PC-3 (cell line): ENCODE data around the gene SEPTIN10. TPM values are rescaled to one million over a fixed set of nuclear protein-coding genes. Genes with fewer than 3 reads are reported as not detected.
A peak's percentile ranks its signal among the peaks of the same experiment; 100 is the strongest.

Experiments
- ATAC-seq: fragments of 200-7000 bp; cut with Tn5 transposase; 2 replicates; pipeline ENCODE4 v1.9.1; 2020; ENCODE audit warnings: mild to moderate bottlenecking, moderate library complexity
- BruUV-seq: library from RNA; stranded (reverse); fragments of 400-500 nt; replicated peaks from 2 replicates; lab custom pipeline; 2021; lab: Mats Ljungman, UMichigan
- CTCF ChIA-PET: fragments of 300-600 bp; sonication (Branson Sonifier 250); formaldehyde crosslinking; loops from one replicate; lab custom pipeline; 2022; ENCODE audit warnings: antibody characterized with exemption; lab: Charles Lee
- POLR2A ChIA-PET: fragments of 300-600 bp; sonication (Branson Sonifier 250); formaldehyde crosslinking; loops from one replicate; lab custom pipeline; 2022; ENCODE audit warnings: antibody characterized with exemption; ENCODE audit not compliant: unreplicated experiment; lab: Charles Lee
- DNase-seq: peaks from one replicate; pipeline ENCODE4 v3.0.0-alpha.2; 2015
- H2AFZ ChIP-seq: fragments of 300-600 bp; sonication (generic); 2 replicates; pipeline ENCODE4 v1.6.0; 2016; ENCODE audit warnings: antibody characterized with exemption, low read length
- H3F3A ChIP-seq: fragments of 300-600 bp; sonication (generic); one replicate; pipeline ENCODE4 v1.6.0; 2017; ENCODE audit warnings: antibody characterized with exemption, low read length, control low read depth, mild to moderate bottlenecking; ENCODE audit not compliant: unreplicated experiment
- H3K27ac ChIP-seq: fragments of 300-600 bp; sonication (generic); 2 replicates; pipeline ENCODE4 v1.5.1; 2016; ENCODE audit warnings: mild to moderate bottlenecking, low read length
- H3K27me3 ChIP-seq: fragments of 300-600 bp; sonication (generic); 2 replicates; pipeline ENCODE4 v1.6.1; 2016; ENCODE audit warnings: low read length, mixed read lengths
- H3K36me3 ChIP-seq: fragments of 300-600 bp; sonication (generic); 2 replicates; pipeline ENCODE4 v1.6.1; 2016; ENCODE audit warnings: low read depth, mixed run types, low read length, mixed read lengths
- H3K4me1 ChIP-seq: fragments of 300-600 bp; sonication (generic); 2 replicates; pipeline ENCODE4 v1.5.1; 2016; ENCODE audit warnings: low read length; ENCODE audit not compliant: insufficient read depth
- H3K4me2 ChIP-seq: fragments of 300-600 bp; sonication (generic); 2 replicates; pipeline ENCODE4 v1.6.0; 2016; ENCODE audit warnings: low read length
- H3K4me3 ChIP-seq: fragments of 300-600 bp; sonication (generic); 2 replicates; pipeline ENCODE4 v1.5.1; 2016; ENCODE audit warnings: mild to moderate bottlenecking, low read length, mixed read lengths
- H3K79me2 ChIP-seq: fragments of 300-600 bp; sonication (generic); 2 replicates; pipeline ENCODE4 v1.6.1; 2017; ENCODE audit warnings: low read length, mixed read lengths
- H3K9ac ChIP-seq: fragments of 300-600 bp; sonication (generic); 2 replicates; pipeline ENCODE4 v1.6.0; 2016; ENCODE audit warnings: mild to moderate bottlenecking, low read length
- H3K9me2 ChIP-seq: fragments of 300-600 bp; sonication (generic); replicated peaks from 2 replicates; pipeline ENCODE4 v1.6.1; 2016; ENCODE audit warnings: mixed run types, low read length, mixed read lengths
- H3K9me3 ChIP-seq: fragments of 300-600 bp; sonication (generic); 2 replicates; pipeline ENCODE4 v1.6.1; 2016; ENCODE audit warnings: low read length, mixed read lengths
- H4K20me1 ChIP-seq: fragments of 300-600 bp; sonication (generic); 2 replicates; pipeline ENCODE4 v1.6.1; 2016; ENCODE audit warnings: low read length, mixed read lengths
- CTCF ChIP-seq: fragments of 300-600 bp; sonication (generic); conservative IDR thresholded peaks from 2 replicates; pipeline ENCODE4 v1.5.1; 2017; ENCODE audit warnings: antibody characterized with exemption, low read depth, mild to moderate bottlenecking, low read length
- EZH2 ChIP-seq: fragments of 300-600 bp; sonication (generic); IDR thresholded peaks from one replicate; pipeline ENCODE4 v1.6.1; 2017; ENCODE audit warnings: antibody characterized with exemption, mild to moderate bottlenecking, low read length; ENCODE audit not compliant: unreplicated experiment
- EZH2phosphoT487 ChIP-seq: fragments of 300-600 bp; sonication (generic); IDR thresholded peaks from 2 replicates; pipeline ENCODE4 v1.6.1; 2018; ENCODE audit warnings: mild to moderate bottlenecking, antibody characterized with exemption, low read length, borderline replicate concordance
- intact Hi-C: fragments of 100-400 bp; cut with micrococcal nuclease; formaldehyde crosslinking; loops from 2 replicates; pipeline ENCODE4 v1.9.0; 2023
- total RNA-seq: library from RNA; depleted of rRNA; stranded (reverse); fragments of >200 nt; gene quantifications from 2 replicates; pipeline ENCODE4 v1.2.3, GENCODE V29; 2014

The SEPTIN10 gene
- total RNA-seq, 1 experiment from 2014 or later: 36.1 TPM

- H3K36me3 ChIP-seq: no peaks in the 10 kb centered on the region
- no peaks in the 10 kb centered on the region for H3K9me3 ChIP-seq
- no peak overlapping the region for H3K9ac ChIP-seq
- intact Hi-C loops: loop anchor here (5.0 to 10.0 kb wide), 2 partner anchors 167 to 644 kb away; no protein-coding TSS in a partner anchor
- ATAC-seq: no peak
- no peaks in the 10 kb centered on the region for H3K27me3 ChIP-seq
- no peaks in the 10 kb centered on the region for H3F3A ChIP-seq
- peaks cover 34% of the 10 kb centered on the region for H3K4me1 ChIP-seq
- no peaks in the 10 kb centered on the region for H3K9me2 ChIP-seq
- peak overlapping the region; percentile 47; the same call in 1 of the 2 replicates for H3K27ac ChIP-seq
- no TSS peak for BruUV-seq
- no peak for DNase-seq
- no peak overlapping the region for H3K4me3 ChIP-seq
- ChIA-PET POLR2A (interaction anchor here (0.6 kb wide), 1 partner anchor 16 kb away, joined by 3 read pairs; no protein-coding TSS in a partner anchor), CTCF (no interaction called here)
- no peak overlapping the region for H2AFZ ChIP-seq
- H4K20me1 ChIP-seq: no peaks in the 10 kb centered on the region
- H3K79me2 ChIP-seq: no peaks in the 10 kb centered on the region
- TF ChIP-seq EZH2phosphoT487 (no peak), EZH2 (no peak), CTCF (no peak)
- peak overlapping the region; percentile 50; the same call in 1 of the 2 replicates for H3K4me2 ChIP-seq
Observed at GRCh38 chr2:109498906-109499305, 114.9 kb downstream of the SEPTIN10 start.

- Histone ChIP-seq H4K20me1 (no peaks in the 10 kb centered on the region), H3K4me3 (no peak overlapping the region), H3K4me2 (peak overlapping the region; percentile 58), H3K9me2 (no peaks in the 10 kb centered on the region), H3K79me2 (no peaks in the 10 kb centered on the region), H2AFZ (no peak overlapping the region), H3K9me3 (no peaks in the 10 kb centered on the region), H3K9ac (no peak overlapping the region; the same call in 1 of the 2 replicates), H3K27ac (peak overlapping the region; percentile 61), H3K27me3 (no peaks in the 10 kb centered on the region), H3F3A (no peaks in the 10 kb centered on the region), H3K4me1 (peaks cover 34% of the 10 kb centered on the region), H3K36me3 (no peaks in the 10 kb centered on the region)
- intact Hi-C loops: loop anchor here (5.0 to 10.0 kb wide), 2 partner anchors 166 to 643 kb away; no protein-coding TSS in a partner anchor
- no TSS peak for BruUV-seq
- POLR2A ChIA-PET: no interaction called here
- no peak for DNase-seq
- ATAC-seq: peak; percentile 3; the same call in 1 of the 2 replicates
- TF ChIP-seq EZH2phosphoT487 (no peak), EZH2 (no peak), CTCF (no peak)
- CTCF ChIA-PET: no interaction called here
Observed at GRCh38 chr2:109497911-109498870, 115.6 kb downstream of the SEPTIN10 start.
